GM10847 (cell line): ENCODE results near the gene HOATZ.

ENCODE experiments used
- POLR2A ChIP-seq: IDR thresholded peaks from 2 replicates; pipeline ENCODE4 v1.6.1; 2011; ENCODE audit not compliant: insufficient read length; ENCODE audit errors: extremely low read depth

The HOATZ gene

DNA sequence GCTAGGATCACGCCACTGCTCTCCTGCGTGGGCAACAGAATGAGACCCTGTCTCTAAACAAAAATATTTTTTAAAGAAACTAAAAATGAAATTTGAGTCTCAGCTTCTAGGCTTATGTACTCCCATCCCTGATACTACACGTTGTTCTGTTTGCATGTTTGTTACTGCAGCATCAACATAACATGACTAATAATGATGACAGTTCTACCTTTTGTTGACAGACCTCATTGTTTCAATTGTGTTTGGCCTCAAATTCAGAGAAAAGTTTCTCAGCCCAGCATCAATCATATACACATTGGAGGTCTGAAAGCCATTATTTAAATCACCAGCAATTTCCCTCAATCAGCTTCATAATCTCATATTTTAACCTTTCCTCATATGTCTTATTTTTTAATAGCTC, 46.7 kb downstream of the HOATZ start:
- TF ChIP-seq POLR2A: no peak

- TF ChIP-seq POLR2A: no peak
Observed at GRCh38 chr11:111561791-111562325, 47.3 kb downstream of the HOATZ start.

DNA sequence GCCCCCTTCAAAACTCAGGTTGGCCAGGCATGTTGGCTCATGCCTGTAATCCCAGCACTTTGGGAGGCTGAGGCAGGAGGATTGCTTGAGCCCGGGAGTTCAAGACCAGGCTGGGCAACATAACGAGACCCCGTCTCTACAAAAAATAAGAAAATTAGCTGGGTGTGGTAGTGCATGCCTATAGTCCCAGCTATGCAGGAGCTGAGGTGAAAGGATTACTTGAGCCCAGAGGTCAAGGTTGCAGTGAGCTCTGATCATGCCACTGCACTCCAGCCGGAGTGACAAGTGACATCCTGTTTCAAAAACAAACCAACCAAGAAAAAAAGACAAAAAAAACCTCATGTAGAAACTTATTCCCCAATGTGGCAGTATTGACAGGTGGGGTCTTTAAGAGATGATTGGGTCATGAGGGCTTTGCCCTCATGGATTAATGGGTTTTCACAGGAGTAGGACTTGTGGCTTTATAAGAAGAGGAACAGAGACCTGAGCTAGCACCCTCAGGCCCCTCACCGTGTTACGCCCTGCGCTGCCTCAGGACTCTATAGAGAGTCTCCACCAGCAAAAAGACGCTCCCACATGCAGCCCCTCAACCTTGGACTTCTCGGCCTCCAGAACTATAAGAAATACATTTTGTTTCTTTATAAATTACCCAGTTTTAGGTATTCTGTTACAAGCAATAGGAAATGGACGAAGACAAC, 48.3 kb downstream of the HOATZ start:
- no peak for TF ChIP-seq POLR2A

GRCh38 chr11:111565114-111565720, 50.6 kb downstream of the HOATZ start:
- TF ChIP-seq POLR2A: no peak

DNA sequence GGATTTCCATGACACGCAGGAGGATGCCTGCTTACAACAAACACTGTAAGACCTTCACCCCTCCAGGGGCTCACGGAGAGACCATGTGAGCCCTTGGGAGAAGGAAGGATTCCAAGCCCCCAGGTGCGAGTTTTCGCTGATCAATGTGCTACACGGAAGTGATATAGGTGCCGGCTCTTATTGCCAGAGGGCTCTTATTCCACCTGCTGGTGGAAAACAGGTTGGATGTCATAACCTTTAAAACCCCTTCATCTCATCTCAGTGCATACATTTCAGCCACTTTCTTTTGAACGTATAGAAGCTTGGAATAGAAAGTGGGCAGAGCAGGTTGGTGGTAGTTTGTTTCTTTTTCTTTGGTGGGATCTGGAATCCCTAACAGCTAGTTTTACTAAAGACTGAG, 51.7 kb downstream of the HOATZ start:
- TF ChIP-seq POLR2A: no peak

DNA sequence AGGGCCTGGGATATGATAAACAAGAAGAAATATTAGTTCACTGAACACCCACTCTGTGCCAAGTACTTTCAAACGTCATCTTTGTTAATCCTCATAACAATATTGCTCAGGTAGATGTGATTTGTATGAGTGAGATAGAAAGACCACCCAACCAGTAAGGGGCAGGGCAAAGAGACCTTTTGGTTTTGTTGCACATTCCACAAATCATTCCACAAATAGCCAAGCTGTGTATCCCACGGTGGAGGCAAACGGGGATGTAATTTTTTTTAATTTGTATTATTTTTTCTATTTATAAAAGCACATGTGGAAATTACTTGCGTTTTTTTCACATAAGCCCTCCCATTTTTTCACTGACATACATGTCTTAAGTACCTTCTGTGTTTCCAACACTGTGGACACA, 54.9 kb downstream of the HOATZ start:
- no peak for TF ChIP-seq POLR2A

- no peak for TF ChIP-seq POLR2A
Observed at GRCh38 chr11:111570796-111571195, 56.2 kb downstream of the HOATZ start.

DNA sequence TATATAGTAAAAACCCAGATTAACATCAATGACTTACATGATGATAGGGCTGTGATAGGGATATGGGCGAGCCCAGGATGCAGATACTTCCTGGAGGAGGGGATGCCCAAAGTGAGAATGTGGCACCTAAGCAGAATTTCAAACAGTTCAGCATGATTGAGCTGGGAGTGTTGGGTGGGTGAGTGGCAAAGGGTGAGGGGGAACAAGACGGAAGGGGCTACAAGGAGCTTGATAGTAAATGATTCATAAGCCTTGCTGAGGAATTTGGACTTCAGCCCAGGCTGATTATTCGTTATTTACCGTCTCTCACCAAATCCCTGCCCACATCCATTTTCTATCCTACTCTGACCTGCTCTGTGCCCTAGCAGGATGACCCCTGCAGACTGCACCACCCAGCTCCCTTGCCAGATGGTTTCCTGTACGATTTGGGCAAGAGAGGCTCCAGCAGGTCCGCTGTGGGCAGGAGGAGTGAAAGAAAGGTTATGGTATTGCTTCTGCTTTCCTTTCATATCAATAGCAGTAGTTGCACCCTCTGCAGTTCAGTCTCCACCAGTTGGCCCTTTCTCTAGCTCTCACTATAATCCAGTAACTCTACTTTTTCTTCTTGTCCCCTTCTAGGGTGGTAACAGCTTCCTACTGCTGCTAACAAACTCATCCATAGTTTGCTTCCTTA, 57.4 kb downstream of the HOATZ start:
- no peak for TF ChIP-seq POLR2A

DNA sequence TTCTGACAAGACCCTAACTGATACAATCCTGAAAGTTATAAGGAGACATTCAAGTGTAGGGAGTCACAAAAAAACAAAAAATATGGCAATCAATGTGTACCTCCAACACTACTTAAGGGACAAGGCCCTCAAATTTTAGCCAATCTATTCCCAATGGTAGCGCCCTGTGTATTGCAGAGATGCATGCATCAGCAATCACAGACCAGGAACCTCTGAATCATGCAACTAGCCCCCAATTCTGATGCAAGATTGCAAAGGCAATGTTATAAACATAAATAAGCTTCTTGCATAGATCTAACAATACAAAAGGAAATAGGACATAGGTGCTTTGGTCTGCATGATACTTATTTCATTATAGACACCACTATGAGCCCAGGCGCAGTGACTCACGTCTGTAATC, 58.0 kb downstream of the HOATZ start:
- no peak for TF ChIP-seq POLR2A

DNA sequence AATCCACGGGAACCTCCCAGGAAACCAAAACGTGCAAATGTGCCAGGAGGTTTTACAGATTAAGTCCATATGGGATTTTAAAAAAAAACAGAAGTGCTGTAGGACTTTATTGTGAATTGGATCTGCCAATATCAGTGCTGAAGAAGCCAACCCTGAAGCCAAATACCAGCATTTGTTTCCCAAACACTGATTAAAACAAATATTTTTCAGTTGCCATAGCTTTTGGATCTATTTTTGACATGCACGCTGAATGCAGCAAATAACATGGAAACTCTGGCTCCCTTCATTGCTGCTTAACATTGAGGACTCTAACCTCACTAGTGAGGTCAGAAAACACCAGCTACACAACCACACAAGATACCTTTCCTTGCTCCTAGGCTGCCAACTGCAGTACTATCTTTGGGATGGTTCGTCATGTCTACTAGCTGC, 59.3 kb downstream of the HOATZ start:
- TF ChIP-seq POLR2A: no peak

- no peak for TF ChIP-seq POLR2A
Observed at GRCh38 chr11:111574373-111575225, 60.0 kb downstream of the HOATZ start.

DNA sequence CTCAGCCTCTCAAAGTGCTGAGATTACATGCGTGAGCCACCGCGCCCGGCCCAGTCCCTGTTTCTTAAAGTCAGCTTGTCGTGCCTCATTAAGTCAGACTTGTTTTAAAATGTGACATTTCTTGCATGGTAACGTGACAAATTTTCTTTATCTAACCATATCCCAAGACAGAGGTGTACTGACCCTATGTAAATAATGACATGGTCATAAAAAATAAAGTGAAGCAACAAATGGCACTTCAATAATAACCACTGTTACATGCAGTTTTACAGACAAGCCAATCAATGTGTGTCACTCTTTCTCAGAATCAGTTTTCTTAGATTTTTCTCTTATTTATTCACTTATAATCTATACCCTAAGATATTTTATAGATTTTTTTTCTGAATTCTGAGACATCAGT, 61.2 kb downstream of the HOATZ start:
- no peak for TF ChIP-seq POLR2A

DNA sequence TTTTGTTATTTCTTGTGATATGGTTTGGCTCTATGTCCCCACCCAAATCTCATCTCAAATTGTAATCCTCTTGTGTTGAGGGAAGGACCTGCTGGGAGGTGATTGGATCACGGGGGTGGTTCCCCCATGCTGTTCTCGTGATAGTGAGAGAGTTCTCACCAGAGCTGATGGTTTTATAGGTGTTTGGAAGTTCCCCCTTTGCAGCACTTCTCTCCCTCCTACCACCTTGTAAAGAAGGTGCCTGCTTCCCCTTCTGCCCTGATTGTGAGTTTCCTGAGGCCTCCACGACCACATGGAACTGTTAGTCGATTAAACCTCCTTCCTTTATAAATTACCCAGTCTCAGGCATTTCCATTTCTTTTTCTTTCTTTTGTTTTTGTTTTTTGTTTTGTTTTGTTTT, 63.2 kb downstream of the HOATZ start:
- TF ChIP-seq POLR2A: no peak

GRCh38 chr11:111581341-111581740, 66.8 kb downstream of the HOATZ start:
- TF ChIP-seq POLR2A: no peak

DNA sequence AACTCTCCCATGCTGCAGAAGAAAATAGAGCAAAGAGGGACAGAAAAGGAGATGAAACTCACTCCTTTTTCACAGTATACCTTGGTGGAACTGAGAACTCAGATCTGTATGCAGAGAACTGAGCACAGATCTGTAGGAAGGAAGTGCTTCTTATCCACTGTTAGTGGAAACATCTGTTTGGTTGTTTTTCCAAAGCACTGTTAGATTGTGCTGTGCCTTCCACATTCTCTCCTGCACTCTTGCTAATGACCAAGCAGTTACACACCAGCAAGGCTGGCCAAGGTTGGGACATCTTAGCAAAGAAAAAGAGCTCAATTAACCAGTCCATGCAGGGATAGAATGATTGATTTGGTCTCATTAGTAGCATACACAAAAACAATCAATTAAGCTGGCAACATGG, 67.6 kb downstream of the HOATZ start:
- no peak for TF ChIP-seq POLR2A
